ENCODE measurements around the gene KCNK15.
A peak's percentile ranks its signal among the peaks of the same experiment; 100 is the strongest.
"Not testable (repeated sequence)": the region's sequence is repeated elsewhere in the genome, so short reads cannot be mapped to it uniquely, and the experiment has no call there.

KCNK15 gene

GRCh38 chr20:44745598-44746366 is at the start of gene KCNK15:
TSS of gene KCNK15 (plus strand) at chr20:44745865. CDS start at chr20:44745911, 46 bp downstream.
- DNase-seq (ENCODE audit: low read depth) = no peak

DNA sequence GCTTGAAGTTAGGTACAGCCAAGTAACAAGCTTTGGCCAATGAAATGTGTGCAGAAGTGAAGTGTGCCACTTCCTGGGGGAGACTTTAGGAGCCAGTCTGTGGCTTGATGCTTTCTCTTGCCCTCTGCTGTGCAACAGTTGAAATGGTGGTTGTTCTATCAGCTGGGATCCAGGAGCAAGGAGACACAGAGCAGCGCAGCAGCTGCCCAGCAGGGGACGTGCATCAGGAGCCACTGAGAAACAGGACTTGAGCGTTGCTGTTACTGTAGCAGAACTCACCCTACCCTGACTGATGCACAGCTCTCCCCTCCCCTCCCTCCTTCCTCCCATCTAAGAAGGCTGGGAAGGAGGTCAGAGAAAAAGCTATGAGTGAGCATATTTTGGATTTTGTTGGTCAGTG is 49.4 kb upstream of the KCNK15 start:
- DNase-seq (ENCODE audit: low read depth) = no peak

GRCh38 chr20:44697041-44697440 is 48.6 kb upstream of the KCNK15 start:
- DNase-seq (ENCODE audit: low read depth) = not testable (repeated sequence)

DNA sequence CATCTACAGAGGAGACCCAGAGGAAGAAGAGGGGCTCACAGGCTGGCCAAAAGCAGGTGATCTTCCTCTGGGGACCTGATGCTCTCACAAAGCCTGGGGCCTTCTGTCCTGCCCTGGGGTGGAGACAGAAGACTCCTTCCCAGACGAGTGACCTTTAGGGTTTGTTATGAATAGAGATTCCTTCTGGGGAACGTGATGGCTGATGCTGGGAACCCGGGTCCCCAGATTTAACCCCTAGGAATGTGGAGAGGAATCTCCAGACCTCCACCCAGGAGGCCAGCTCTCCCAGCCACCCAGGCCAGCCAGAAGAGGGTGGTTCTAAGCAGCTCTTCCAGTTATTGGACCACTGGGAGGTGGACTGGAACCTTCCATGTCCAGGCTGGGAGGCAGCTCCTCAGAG is 47.3 kb upstream of the KCNK15 start:
- no peak for DNase-seq (ENCODE audit: low read depth)

DNA sequence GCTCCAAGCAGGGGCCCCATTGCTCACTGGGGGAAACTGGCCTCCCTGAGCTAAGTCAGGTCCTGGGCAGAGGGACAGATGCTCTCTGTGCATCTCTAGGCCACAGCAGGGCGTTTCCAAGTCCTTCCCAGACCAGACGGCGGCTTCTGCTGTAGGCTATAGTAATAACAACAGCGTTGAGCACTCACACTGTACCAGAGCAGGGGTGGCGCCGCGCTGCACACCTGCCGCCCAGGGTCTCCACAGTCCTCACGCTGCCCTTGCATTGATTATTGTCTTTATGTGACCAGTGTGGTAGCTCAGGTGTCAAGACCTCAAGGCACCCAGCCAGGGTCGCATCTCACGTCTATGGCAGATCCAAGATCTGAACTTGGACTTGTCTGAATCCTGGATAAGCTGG is 45.4 kb upstream of the KCNK15 start:
- DNase-seq (ENCODE audit: low read depth) = no peak

GRCh38 chr20:44701118-44701857 is 44.4 kb upstream of the KCNK15 start:
- no peak for DNase-seq (ENCODE audit: low read depth)

DNA sequence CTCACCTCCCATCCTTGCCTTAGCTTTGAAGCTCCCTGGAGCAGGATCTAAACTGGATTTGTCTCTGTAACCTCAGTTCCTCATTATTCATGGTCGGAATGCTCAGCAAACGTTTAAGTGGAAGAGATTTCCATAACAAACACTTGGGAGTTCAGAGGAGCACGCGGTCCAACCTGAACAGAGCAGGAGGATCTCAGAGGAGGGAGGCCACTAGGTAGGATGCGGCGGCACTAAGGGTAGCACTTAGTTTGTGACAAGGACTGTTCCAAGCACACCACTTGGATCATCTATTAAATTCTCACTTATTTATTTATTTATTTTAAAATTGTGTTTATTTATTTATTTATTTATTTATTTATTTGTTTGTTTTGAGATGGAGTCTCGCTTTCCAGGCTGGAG is 43.8 kb upstream of the KCNK15 start:
- no peak for DNase-seq (ENCODE audit: low read depth)

GRCh38 chr20:44702776-44703175 is 42.9 kb upstream of the KCNK15 start:
- peak; percentile 88 for DNase-seq (ENCODE audit: low read depth)

DNA sequence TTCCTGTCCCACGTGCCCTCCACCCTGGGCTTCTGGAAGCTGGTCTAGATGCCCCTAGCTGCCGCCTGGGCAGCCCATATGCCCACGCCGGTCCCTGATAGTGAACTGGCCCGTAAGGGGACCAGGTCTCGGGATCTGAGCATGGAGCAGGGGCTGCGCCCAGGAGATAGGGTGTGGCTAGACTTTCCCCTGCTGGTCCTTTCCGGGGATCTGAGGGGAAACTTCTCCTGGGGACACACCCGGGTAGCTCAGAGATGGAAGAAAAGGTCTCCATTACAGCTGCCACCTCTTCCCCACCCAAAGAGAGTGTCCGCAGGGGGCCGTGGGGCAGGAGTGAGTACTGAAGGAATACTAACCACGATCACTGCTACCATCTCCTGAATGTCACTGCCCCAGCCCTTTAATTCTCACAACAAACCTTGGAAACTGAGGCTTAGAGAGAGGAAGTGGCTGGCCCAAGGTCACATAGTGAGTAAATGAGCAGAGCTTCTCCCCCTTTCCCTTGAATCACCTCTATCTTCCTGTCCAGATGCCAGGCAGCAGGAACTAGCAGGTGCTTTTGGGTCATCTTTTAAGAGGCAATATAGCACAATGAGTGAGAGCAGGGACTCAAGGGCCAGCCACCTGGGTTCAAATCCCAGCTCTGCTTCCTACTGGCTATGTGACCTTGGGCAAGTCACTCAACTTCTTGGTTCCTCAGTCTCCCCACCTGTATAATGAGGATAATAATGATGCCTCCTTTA is 42.3 kb upstream of the KCNK15 start:
- no peak for DNase-seq (ENCODE audit: low read depth)

GRCh38 chr20:44703956-44704488 is 41.6 kb upstream of the KCNK15 start:
- no peak for DNase-seq (ENCODE audit: low read depth)

GRCh38 chr20:44704551-44704971 is 41.1 kb upstream of the KCNK15 start:
- no peak for DNase-seq (ENCODE audit: low read depth)

DNA sequence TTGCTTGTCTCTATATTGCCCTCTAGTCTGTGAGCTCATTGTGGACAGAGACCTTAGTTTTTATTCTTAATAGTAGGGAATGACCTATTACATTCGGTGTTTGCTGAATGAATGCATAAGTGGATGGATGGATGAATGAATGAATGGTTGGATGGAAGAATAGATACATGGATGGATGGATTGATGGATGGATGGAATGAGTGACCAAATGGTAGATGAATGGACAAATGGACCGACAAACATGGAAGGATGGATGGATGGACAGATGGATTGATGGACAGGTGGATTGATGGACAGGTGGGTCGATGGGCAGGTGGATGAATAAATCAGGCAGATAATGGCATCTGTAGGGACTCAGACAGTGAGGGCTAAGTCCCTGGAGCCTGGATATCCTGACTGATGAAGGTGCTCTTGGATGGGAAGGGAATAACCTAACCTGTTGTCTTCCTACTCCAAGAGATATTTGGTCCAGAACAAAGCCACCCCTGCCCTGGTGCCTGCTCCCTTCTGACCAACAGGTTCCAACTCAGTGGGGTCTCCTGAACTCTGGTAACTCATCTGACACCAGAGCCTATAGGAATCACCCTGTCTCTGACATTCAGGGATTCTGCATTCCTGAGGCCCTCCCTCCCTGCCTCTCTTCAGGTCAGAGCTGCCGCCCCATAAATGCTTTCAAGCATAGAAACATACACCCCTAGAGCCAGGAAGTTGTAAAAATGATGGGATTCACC is 40.1 kb upstream of the KCNK15 start:
- no peak for DNase-seq (ENCODE audit: low read depth)

DNA sequence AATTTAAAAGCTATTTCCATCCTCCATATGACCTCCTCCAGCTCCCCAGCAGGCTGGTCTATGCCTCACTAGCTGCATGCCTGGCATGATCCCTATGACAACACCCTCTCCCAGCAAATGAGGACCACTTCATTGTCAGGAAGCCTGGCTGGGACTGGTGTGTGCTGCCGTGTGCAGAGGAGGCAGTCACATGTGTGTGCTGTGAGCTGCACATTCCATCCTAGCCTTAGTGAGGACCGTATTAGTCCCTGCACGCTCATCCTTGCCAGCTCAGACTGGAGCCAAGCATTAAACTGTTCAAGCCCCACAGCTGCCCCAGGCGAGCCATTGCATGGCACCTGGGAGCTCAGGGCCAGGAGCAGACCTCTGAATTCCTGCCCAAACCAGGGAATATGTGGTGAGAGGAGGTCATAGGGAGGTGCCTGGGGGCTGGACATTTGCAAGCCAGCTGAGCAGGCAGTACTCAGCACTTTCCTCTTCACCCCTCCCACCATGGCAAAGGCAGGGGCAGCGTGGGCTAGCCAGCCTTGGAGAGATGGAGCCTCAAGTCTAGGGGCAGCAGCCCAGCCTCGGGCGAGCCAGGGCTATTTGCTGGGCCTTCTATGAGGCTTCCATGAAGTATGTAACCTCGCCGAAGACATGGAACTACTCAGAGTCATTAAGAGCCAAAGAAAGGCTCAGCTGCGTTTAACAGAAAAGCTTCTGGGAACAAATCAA is 39.2 kb upstream of the KCNK15 start:
- no peak for DNase-seq (ENCODE audit: low read depth)

DNA sequence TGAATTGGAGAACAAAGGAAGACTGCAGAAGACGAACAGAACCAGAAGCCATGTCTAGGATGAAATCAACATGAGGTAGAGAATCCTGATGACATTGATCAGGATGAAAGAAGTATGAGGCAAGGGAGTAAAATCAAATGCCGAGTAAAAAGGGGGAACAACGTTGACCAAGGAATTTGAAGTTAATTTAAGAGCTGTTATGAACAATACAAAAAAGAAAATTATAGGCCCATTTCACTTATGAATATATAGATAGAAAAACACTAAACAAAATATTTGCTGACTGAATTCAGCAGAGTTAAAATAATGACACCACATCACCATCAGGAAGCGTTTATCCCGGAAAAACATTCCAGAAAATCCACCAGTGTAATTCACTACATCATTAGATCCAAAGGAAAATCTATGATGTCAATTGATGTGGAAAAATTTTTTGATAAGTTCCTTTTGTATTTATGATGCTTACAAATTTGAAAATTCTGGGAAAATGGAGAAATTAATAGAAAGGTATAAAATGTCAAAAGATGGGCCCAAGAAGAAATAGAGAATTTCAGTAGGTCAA is 38.6 kb upstream of the KCNK15 start:
- no peak for DNase-seq (ENCODE audit: low read depth)

- no peak for DNase-seq (ENCODE audit: low read depth)
Measured at GRCh38 chr20:44709380-44709779, 36.3 kb upstream of the KCNK15 start.

GRCh38 chr20:44709797-44710196 is 35.9 kb upstream of the KCNK15 start:
- no peak for DNase-seq (ENCODE audit: low read depth)

- no peak for DNase-seq (ENCODE audit: low read depth)
Measured at GRCh38 chr20:44711237-44711636, 34.4 kb upstream of the KCNK15 start.

DNA sequence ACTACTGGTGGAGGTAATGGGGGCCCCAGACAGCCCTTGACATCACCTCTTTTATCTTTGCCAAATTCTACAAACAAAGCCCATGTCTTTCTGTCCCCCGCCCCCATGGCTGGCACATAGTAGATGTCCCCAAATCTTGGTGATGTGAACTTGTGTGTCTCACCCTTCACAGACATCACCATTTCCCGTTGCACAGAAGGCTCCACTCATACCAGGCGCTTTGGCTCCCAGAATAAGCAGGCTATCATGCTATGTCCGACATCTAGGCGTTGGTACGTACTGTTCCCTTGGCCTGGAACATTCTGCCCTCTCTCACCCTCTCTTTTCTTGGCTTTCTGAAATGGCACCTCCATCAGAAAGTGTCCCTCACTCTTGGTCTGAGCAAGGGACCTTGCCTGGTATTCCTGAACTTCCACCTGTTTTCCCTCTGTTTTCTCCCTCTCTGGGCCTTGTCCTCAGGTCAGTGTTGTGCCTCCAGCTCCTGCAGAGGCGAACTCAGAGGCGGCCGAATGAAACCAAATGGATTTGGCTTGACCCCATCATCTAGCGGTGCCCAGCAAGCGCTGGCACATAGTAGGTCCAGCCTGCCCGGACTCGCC is 31.5 kb upstream of the KCNK15 start:
- no peak for DNase-seq (ENCODE audit: low read depth)

- DNase-seq (ENCODE audit: low read depth) = peak; percentile 77
Measured at GRCh38 chr20:44714701-44715498, 30.8 kb upstream of the KCNK15 start, which contains the start of gene CCN5. TSS of gene CCN5 (plus strand) at chr20:44715369. CDS start at chr20:44715391, 22 bp downstream.

Measured in HS-27A (cell line).